GM19455 (cell line): ENCODE results near the gene KRT83.
"Not testable (repeated sequence)": the region's sequence is repeated elsewhere in the genome, so short reads cannot be mapped to it uniquely, and the experiment has no call there.

Experiments
- ATAC-seq: cut with Tn5 transposase; IDR thresholded peaks from one replicate; pipeline ENCODE4 v1.9.1; 2021; ENCODE audit not compliant: unreplicated experiment

KRT83 gene

DNA sequence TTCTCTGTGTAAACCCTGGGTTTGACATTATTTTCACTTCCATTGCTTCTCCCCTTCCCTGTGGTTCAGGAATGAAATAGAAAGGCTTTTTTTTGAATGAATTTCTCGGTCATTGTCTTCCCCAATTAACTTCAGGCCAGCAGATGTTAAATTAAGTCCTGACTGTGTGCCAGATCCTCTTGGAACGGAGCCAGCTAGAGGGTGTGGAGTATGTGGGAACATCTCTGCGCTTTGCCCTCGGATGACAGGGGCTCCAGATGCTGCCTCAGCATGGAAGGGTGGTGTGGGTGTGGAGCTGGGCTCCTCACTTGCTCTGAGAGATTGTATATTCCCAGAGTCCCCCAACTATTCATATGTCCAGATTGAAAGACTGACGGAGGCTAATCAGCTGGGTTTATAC is 33.0 kb upstream of the KRT83 start:
- ATAC-seq = no peak

DNA sequence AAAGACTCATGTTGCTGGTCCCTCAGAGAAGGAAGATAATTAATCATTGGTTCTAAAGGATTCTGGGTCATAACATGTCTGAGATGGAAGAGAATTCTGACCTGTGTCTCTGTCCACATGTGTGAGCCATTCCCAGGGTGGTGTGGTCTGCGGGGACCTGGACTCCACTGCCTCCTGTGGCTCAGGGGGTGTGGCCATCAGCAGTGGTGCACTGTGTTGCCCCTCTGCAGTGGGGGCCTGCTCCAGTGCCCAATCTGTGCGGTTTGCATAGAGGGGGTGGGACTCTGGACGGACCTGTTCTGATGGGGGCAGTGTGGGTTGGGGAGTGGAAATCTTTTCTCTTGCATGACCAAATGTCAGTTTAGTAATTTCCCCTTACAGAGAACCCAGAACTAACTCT is 32.6 kb upstream of the KRT83 start:
- no peak for ATAC-seq

DNA sequence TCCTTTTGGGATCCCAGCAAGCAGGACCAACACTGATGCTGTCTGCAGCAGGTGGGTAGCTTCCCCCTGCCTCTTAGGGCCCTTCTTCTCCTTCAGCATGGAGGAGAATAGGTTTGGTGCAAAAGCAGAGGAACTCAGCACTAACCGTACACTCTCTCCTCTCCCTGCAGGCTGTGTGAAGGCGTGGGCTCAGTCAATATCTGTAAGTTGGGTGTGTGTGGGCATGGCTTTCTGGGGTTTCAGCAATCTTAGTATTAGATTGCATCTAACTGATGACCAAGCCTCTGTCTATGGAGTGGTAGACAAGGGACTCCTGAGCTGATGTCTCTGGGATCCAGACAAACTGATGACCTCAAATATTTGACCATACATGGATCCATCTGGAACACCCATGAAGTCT is 31.8 kb upstream of the KRT83 start:
- ATAC-seq = no peak

DNA sequence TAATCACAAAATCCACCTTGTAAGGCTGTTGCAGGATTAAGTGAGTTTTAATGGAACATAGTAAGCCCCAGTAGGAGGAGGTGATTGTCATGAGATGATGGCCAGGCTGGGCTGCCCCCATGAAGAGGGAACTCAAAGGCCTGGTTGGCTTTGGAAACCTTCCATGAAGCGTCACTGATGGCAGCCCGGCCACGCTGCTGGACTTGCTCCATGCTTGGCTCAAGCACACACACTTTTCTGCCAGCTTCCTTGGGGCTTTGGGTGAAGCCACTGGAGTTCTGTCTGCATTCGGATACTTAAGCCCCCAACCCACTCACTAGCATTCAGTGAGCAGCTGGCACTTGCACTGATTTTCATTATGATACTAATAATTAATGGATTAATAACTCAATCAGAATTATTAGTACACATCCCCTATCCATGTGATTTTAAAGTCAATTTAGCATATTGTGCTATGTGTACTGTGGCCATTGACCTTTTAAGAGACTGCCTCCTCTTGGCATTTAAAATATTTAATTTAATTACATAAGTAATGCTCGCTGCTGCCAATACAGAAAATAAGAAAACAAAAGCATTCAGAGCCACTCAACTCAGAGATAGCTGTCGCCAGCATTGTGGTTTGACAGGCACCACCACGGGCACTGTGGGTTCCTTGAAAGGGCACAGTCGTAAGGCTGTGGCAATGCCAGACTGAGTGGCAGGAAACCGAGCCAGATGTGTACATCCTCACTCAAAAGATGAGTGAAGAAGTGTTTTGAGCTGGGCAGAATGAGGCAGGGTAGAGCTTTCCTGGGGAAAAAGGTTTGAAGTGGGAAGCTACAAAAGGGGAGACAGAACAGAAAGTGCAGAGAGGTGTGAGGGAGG is 30.2 kb upstream of the KRT83 start:
- ATAC-seq = no peak

DNA sequence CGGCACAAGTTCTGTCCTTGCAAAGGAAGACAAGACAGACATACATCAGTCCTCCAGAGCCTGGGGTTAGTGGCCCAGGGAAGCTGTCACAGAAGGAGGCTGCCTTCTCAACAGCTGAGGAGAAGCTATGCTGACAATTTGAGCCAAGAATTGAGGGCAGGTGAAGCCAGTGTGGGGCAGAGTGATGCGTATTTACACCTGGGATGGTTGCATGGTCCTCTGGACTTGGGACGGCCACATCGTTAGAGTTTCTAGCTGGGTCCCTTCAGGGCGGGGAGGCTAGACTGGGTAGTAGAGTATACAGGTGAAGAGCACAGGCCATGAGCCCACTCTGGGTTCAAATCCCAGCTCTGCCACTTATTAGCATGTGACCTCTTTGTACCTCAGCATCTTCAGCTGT is 29.6 kb upstream of the KRT83 start:
- ATAC-seq = no peak

DNA sequence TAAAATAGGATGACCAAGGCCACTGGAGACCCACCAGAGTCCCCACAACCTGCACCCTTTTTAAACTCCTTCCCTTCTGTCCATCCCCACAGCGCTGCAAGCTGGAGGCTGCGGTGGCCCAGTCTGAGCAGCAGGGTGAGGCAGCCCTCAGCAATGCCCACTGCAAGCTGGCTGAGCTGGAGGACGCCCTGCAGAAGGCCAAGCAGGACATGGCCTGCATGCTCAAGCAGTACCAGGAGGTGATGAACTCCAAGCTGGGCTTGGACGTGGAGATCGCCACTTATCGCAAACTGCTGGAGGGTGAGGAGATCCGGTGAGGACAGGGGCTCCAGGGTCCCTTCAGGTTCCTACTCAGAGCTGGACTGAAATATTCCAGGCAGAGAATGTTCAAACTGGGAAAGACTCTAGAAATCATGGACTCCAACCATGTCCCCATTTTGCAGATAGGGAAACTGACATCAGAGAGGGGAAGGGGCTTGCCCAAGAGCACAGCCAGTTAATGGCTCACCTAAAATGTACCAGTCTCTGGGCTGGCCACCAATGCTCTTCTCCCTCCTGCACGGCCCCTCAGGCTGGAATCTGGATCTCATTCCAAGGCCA is 28.9 kb upstream of the KRT83 start:
- no peak for ATAC-seq

DNA sequence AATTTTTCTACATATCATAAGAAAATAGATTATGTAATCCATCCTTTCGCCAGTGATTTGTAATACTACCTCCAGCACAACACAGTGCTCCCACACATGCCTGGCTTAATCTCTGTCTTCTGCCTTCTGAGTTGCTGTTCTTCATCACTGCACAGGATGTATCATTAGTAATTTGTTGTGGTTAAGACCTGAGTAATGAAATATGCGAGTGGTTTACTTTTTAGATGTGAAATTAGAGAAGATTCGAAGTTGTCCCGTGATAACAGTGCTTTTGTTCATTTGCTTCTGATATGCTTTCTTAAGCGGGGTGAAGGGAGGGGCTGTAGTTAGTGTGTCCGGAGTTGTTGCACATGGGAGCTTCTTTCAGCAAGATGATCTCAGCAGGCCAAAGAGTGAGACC is 28.0 kb upstream of the KRT83 start:
- no peak for ATAC-seq

DNA sequence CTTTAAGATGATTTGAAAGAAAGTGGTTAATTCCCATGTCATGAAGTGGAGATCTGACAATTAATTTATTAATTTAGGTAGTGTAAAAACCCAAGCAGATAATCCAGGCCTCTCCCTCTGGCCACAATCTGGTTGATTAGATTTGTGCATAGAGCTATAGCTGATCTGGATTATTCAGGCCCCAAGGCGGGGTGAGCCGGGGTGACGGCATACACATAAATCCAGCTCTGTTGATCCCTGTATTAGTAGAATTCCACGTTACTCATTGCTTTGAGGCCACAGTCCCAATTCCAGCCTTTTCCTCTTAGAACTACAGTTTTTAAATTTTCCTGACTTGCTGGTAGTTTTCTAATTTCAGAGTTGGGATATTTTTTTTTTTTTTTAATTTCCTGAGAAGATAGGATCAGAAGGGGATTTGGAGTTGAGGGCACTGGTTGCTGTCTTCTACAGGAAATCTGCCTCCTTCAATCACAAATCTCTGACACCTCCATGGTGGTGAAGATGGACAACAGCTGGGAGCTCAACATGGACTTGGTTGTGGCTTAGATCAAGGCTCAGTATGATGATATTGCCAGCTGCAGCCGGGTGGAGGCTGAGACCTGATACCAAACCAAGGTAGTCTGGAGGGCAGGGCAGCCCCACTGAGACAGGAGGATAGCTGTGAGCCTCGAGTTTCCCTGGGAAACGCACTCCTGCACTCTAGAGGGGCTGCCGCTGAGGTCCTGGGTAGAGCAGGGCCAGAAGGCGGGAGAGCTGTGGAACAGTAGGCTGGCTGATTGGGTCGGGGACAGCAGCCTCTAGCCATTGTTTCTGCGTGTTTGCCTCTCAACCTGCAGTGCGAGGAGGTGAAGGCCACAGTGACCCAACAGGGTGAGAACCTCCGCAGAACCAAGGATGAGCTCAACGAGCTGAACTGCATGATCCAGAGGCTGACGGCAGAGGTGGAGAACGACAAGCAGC is 26.6 kb upstream of the KRT83 start:
- ATAC-seq = no peak

DNA sequence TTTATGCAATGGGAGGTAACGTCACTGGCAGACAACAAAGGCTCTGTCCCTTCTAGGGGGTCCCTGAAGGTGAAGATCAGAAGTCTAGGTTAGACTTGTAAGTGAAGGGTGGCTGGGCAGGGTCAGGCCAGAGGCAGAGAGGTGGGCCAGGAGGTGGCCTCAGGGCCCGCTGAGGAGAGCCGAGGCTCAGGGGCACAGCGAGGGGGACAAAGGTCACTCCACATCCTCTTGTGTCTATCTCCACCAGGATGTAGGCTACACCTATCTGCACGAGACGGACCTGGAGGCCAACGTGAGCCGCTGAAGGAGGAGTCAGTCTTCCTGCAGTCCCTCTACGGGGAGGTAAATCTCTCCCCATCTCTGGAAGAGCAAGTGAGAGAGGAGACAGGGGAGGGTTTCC is 25.8 kb upstream of the KRT83 start:
- ATAC-seq = no peak

DNA sequence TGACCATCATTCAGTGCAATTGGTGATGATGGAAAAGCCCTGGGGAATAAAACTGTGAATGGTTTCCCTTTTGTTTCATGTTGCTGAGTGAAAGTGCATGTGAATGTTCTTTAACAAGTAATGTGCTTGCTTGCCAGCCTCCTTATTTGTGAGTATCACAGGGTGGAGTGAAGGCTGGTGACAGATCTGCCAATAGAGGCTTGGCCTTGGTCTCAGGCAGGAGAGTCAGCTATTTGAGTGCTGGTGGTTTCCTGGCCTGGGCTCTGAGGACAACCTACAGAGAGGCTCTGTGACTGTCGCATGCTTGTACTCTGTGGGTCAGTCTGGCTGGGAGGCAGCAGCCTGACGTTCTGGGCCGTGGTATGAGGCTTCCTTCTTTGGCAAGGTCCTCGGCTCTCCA is 25.4 kb upstream of the KRT83 start:
- no peak for ATAC-seq

DNA sequence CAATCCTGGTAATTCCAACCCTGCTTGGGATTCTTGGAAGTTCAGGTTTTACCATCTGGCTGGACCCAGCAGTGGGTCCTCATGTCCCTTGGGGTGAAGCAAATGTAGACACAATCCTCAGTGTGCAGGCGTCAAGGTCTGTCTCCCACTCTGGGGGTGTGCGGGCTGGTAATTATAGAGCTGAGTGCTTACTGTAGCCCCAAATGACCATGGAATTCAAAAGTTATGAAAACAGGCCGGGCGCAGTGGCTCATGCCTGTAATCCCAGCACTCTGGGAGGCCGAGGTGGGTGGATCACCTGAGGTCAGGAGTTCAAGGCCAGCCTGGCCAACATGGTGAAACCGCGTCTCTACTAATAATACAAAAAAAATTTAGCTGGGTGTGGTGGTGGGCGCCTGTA is 23.8 kb upstream of the KRT83 start:
- not testable (repeated sequence) for ATAC-seq

DNA sequence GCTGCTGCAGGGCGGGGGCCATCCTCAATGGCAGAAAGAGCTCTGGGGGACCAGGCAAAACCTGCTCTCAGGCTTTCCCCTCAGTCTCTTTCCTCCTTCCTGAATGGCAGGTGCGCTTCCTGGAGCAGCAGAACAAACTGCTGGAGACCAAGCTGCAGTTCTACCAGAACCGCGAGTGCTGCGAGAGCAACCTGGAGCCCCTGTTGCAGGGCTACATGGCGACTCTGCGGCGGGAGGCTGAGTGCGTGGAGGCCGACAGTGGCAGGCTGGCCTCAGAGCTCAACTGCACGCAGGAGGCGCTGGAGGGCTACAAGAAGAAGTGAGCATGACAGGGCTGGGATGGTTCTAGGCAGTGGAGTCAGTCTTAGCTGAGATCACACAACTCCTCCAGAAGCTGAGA is 22.9 kb upstream of the KRT83 start:
- no peak for ATAC-seq

DNA sequence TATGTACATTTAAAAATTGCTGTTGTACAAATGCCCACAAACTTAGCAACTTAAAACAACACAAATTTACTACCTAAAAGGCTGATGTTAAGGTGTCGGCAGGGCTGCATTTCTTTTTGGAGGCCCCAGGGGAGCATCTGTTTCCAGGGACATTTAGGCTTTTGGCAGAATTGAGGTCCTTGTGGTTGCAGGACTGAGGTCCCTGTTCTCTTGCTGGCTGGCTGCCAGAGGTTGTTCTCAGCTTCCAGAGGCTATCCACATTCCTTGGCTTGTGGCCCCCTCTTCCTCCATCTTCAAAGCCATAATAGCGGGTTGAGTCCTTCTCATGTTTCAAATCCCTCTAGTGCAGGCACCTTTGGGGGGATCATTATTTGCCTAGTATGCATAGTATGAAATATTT is 22.4 kb upstream of the KRT83 start:
- no peak for ATAC-seq

DNA sequence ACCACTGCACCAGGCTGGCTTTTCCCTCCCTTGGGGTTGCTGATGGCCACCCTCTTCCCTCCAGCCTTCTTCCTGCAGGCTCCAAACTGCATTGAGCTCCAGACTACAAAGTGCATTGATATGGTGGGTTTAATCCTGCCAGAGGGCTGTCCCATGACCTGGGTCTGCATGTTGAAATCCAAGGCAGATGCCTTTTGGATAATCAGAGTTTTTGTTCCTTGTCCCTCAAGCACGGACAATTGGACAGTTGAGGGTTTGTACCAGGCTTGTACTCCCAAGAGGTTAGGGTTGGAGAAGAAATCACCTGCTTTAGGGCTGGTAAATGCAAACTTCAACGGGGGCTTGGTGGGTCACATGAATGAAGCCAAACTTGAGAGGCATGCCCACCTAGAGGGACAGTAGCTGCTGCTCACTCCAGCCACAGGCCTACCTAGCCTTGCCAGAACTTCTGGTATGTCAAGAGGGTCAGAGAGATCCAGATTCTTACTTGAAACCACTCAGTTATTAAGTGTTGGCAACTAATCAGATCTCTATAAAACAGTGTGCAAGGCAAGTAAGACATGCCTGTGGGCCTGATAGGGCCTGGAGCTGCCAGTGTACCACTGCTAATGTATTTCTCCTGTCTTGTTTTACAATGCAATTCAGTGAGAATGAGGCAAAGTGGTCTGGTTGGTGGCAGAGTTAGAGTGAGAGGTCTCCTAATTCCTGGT is 21.7 kb upstream of the KRT83 start:
- ATAC-seq = no peak

DNA sequence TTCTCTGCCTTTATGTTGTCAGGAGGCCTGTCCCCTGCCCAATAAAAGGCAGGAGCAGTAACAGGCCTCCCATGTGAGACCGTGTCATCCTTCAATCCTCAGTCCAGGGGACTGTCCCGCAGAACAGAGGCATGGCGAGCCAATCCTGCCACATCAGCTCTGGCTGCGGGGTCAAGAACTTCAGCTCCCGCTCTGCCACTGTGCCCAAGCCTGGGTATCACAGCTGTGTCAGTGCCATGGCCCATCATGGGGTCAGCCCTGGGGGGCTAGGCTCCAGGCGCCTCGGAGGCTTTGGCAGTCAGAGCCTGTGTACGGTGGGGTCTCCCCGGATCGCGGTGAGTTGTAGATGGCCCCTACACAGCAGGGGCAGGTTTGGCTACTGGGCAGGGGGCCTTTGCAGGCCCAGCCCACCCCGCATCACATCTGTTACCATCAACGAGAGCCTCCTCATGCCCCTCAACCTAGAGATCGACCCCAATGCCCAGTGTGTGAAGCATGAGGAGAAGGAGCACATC is 19.9 kb upstream of the KRT83 start:
- ATAC-seq = no peak

DNA sequence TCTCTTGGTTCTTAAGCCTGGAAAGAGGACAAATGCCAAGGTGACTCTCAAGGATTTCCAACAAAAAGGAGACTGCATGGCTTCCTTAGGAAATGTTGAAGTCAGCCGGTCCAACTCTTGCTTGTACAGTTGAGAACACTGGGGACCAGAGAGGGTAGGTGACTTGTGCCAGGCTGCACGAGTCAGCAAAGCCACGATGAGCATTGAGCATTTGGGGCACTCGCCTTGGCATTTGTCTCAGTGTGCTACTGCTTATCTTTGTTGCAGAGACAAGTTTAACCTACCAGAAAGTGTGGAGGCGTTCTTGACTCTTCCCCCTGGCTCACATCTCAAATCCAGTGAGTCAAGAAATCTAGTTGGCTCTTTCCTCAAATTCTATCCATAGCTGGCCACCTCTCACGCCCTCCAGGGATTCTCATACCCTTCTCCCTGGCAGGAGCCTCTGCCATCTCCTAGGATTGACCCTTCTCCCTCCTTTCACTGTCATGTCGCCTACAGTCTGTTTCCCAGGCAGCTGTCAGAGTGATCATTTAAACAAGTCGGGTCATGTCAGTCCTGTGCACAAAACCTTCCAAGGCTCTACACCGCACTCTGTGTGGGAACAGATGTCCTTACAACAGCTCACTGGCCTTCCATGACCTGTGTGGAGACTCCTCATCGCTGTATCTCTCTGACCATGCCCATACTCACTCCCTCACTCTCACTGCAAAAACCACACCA is 17.2 kb upstream of the KRT83 start:
- ATAC-seq = no peak

DNA sequence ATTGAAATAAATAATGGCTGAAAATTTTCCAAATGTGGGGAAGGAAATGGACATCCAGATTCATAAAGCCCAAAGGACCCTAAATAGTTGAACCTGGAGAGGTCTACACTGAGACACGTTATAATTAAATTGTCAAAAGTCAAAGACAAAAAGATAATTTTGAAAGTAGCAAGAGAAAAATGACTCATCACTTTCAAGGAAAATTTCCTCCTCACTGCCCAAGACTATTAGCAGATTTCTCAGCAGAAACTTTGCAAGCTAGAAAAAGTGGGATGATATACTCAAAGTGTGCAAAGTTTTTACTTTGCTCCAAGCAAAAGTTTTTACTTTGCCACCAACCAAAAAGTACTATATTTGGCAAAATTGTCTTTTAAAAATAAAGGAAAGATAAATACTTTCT is 15.9 kb upstream of the KRT83 start:
- no peak for ATAC-seq

DNA sequence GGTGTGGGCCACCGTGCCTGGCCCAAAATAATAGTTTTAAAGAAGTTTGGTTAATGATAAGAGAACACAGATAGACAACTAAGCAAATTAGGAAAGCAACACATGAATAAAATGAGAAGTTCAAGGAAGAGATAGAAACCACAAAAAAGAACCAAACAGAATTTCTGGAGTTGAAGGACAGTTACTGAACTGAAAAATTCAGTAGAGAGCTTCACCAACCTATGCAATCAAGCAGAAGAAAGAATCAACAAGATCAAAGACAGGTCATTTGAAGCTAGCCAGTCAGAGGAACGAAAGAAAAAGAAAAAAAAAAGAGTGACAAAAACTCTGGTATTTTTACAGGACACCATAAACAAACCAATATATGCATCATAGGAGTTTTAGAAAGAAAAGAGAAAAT is 15.4 kb upstream of the KRT83 start:
- ATAC-seq = no peak

DNA sequence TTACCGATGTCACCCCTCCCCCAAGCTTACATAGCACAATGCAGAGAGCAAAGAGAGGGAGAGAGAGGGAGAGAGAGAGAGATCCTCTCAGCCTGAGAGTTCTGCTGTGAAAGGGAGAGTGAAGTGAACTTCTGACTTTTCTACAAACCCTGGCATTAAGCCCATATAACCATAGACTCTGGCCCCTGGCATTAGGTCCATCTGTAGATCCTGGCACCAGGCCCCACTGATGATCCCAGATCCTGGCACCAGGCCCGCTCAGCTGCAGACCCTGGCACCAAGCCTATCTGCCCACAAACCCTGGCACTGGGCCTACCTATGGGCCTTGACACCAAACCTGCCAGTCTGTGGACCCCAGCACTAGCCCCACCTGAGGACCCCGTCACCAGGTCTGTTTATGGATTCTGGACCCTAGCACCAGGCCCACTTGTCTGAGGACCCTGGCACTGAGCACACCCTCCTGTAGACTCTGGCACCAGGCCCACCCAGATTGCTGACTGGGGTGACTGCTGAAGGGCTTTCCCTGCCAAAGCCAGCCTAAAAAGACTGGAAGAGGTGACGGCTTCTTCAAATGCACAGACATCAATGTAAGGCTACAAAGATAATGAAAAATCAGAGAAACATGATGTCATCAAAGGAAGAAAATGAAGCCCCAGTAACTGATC is 14.5 kb upstream of the KRT83 start:
- no peak for ATAC-seq

DNA sequence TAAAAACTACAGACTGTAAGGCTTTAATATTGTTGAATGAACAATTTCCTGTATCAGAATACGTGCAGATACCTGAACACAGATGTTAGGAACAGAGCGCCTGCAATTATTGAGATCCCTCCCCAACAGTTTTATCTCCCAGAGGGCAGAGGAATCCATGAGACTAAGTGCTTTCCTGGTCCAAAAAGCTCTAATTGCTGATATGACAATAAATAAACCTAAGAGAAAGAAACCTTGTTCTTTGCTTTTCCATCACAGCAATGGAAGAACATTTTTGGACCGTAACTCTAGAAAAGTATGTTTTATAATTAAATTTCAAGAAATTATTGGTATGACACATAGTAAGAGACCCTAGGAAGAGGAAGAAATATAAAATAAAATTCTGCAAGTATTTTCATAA is 13.0 kb upstream of the KRT83 start:
- no peak for ATAC-seq
